ENCODE data around the gene PCDHA8.

GRCh38 chr5:140877262-140877581, 36.2 kb downstream of the PCDHA8 start:
- TF ChIP-seq CTCF (conservative IDR thresholded peaks at IDR 0.05; ENCODE audit: low read depth, low read length) (no peak), EZH2 (IDR thresholded peaks at IDR 0.05; ENCODE audit: borderline replicate concordance, low read depth, low read length, poor library complexity, severe bottlenecking) (no peak)
